Measurements from ENCODE around the gene BTBD6. TPM values are rescaled to one million over a fixed set of nuclear protein-coding genes. Genes with fewer than 3 reads are reported as not detected.
A peak's percentile ranks its signal among the peaks of the same experiment; 100 is the strongest.

BTBD6 gene
- total and polyA plus RNA-seq, 4 donors, result 30.9 to 54.1 (median 47.8) TPM

- Histone ChIP-seq H3K4me3 (no peak overlapping the region), H3K9ac (ENCODE audit: insufficient read depth in 1 of 2, low read length in 2 of 2) (no peak overlapping the region), H3K4me1 (ENCODE audit: control insufficient read depth in 5 of 5, insufficient read depth in 5 of 5, low read length in 5 of 5) (peaks cover 0 to 25% (median 11%) of the 10 kb centered on the region in 5 donors), H3K27ac (ENCODE audit: low read depth in 1 of 2, low read length in 1 of 2) (peak overlapping the region in 1 of 2 donors; percentile 2), H3K36me3 (ENCODE audit: control insufficient read depth in 4 of 4, insufficient read depth in 4 of 4, low read length in 4 of 4) (no peaks in the 10 kb centered on the region), H3K9me3 (ENCODE audit: control insufficient read depth in 4 of 4, insufficient read depth in 3 of 4, low read length in 3 of 4) (no peaks in the 10 kb centered on the region), H3K27me3 (ENCODE audit: control insufficient read depth in 3 of 3, insufficient read depth in 3 of 3, low read length in 2 of 3) (peaks cover 0 to 11% (median 6%) of the 10 kb centered on the region in 3 donors)
- ATAC-seq (ENCODE audit: insufficient read depth, low FRiP score), result no peak
- no peak for DNase-seq
- TF ChIP-seq CTCF (IDR thresholded peaks at IDR 0.05; ENCODE audit: control extremely low read depth, extremely low read depth), result no peak
- 37 to 39% methylated on average over 20 of the region's 20 CpGs for WGBS, 2 donors
These were observed 46.3 kb upstream of the BTBD6 start for GRCh38 chr14:105201925-105202513.

GRCh38 chr14:105203057-105203531 is 45.2 kb upstream of the BTBD6 start:
- peak; percentile 55 for TF ChIP-seq CTCF (IDR thresholded peaks at IDR 0.05; ENCODE audit: control extremely low read depth, extremely low read depth)
- Histone ChIP-seq H3K36me3 (ENCODE audit: control insufficient read depth in 4 of 4, insufficient read depth in 4 of 4, low read length in 4 of 4) (no peaks in the 10 kb centered on the region), H3K27ac (ENCODE audit: low read depth in 1 of 2, low read length in 1 of 2) (no peak overlapping the region), H3K4me1 (ENCODE audit: control insufficient read depth in 5 of 5, insufficient read depth in 5 of 5, low read length in 5 of 5) (peaks cover 0 to 23% (median 11%) of the 10 kb centered on the region in 5 donors), H3K27me3 (ENCODE audit: control insufficient read depth in 3 of 3, insufficient read depth in 3 of 3, low read length in 2 of 3) (peaks cover 0 to 8% (median 6%) of the 10 kb centered on the region in 3 donors), H3K9me3 (ENCODE audit: control insufficient read depth in 4 of 4, insufficient read depth in 3 of 4, low read length in 3 of 4) (no peaks in the 10 kb centered on the region), H3K4me3 (no peak overlapping the region), H3K9ac (ENCODE audit: insufficient read depth in 1 of 2, low read length in 2 of 2) (no peak overlapping the region)
- ATAC-seq (ENCODE audit: insufficient read depth, low FRiP score), result peak; percentile 58
- WGBS, 2 donors, result 8 to 13% methylated on average over 14 to 18 of the region's 18 CpGs
- DNase-seq, result peak; percentile 70 to 82 (median 73)

GRCh38 chr14:105203701-105204100 is 44.6 kb upstream of the BTBD6 start:
- TF ChIP-seq CTCF (IDR thresholded peaks at IDR 0.05; ENCODE audit: control extremely low read depth, extremely low read depth), result no peak
- ATAC-seq (ENCODE audit: insufficient read depth, low FRiP score), result no peak
- no peak for DNase-seq
- peaks cover 0 to 19% (median 10%) of the 10 kb centered on the region in 5 donors for H3K4me1 ChIP-seq (ENCODE audit: control insufficient read depth in 5 of 5, insufficient read depth in 5 of 5, low read length in 5 of 5)
- peak overlapping the region in 1 of 2 donors; percentile 5 for H3K27ac ChIP-seq (ENCODE audit: low read depth in 1 of 2, low read length in 1 of 2)
- peaks cover 0 to 8% (median 6%) of the 10 kb centered on the region in 3 donors for H3K27me3 ChIP-seq (ENCODE audit: control insufficient read depth in 3 of 3, insufficient read depth in 3 of 3, low read length in 2 of 3)
- no peak overlapping the region for H3K9ac ChIP-seq (ENCODE audit: insufficient read depth in 1 of 2, low read length in 2 of 2)
- H3K9me3 ChIP-seq (ENCODE audit: control insufficient read depth in 4 of 4, insufficient read depth in 3 of 4, low read length in 3 of 4), result no peaks in the 10 kb centered on the region
- WGBS, 2 donors, result 65 to 80% methylated on average over 6 of the region's 6 CpGs
- H3K4me3 ChIP-seq, result no peak overlapping the region
- H3K36me3 ChIP-seq (ENCODE audit: control insufficient read depth in 4 of 4, insufficient read depth in 4 of 4, low read length in 4 of 4), result no peaks in the 10 kb centered on the region
